HL-60 (cell line): Measurements from ENCODE around the gene GOLPH3L.
"Not testable (repeated sequence)": the region's sequence is repeated elsewhere in the genome, so short reads cannot be mapped to it uniquely, and the experiment has no call there.

Source experiments
- DNase-seq, 2 experiments: peaks; one replicate each; pipeline ENCODE4 v3.0.0-alpha.2; 2010 to 2020; ENCODE audit warnings: low read depth in 1 of 2, low spot score in 1 of 2
- H3K27ac ChIP-seq: fragments of 250-450 bp; sonication (Bioruptor Pico); replicated peaks from 2 replicates; pipeline ENCODE4 v1.5.1; 2020; ENCODE audit warnings: mild to moderate bottlenecking, moderate library complexity
- H3K27me3 ChIP-seq: fragments of 250-450 bp; sonication (Bioruptor Pico); 2 replicates; pipeline ENCODE4 v1.5.1; 2021; ENCODE audit warnings: mild to moderate bottlenecking, moderate library complexity; ENCODE audit not compliant: insufficient read depth, poor library complexity, severe bottlenecking
- H3K4me3 ChIP-seq: replicated peaks from 2 replicates; pipeline ENCODE4 v1.5.1; 2011; ENCODE audit warnings: mild to moderate bottlenecking, control low read depth, low read length; ENCODE audit not compliant: insufficient read depth
- CTCF ChIP-seq: IDR thresholded peaks from one replicate; pipeline ENCODE4 v1.5.1; 2011; ENCODE audit warnings: low read length, control low read depth, inconsistent platforms; ENCODE audit not compliant: insufficient read depth
- GABPA ChIP-seq: IDR thresholded peaks from 2 replicates; pipeline ENCODE4 v1.6.1; 2012; ENCODE audit warnings: low read depth
- POLR2AphosphoS5 ChIP-seq: IDR thresholded peaks from 2 replicates; pipeline ENCODE4 v1.6.1; 2012; ENCODE audit warnings: low read depth
- REST ChIP-seq: IDR thresholded peaks from 2 replicates; pipeline ENCODE4 v1.6.1; 2012; ENCODE audit warnings: low read depth; ENCODE audit not compliant: insufficient replicate concordance
- SPI1 ChIP-seq: IDR thresholded peaks from 2 replicates; pipeline ENCODE4 v1.6.1; 2012; ENCODE audit warnings: low read depth, mild to moderate bottlenecking, borderline replicate concordance

GOLPH3L gene

GRCh38 chr1:150609732-150610131 lies 87.2 kb downstream of the GOLPH3L start:
- H3K27ac ChIP-seq = peak overlapping the region; percentile 95
- TF ChIP-seq CTCF = no peak
- TF ChIP-seq GABPA = no peak
- no peak for TF ChIP-seq REST
- TF ChIP-seq POLR2AphosphoS5 = no peak
- no peak for TF ChIP-seq SPI1
- DNase-seq = no peak

DNA sequence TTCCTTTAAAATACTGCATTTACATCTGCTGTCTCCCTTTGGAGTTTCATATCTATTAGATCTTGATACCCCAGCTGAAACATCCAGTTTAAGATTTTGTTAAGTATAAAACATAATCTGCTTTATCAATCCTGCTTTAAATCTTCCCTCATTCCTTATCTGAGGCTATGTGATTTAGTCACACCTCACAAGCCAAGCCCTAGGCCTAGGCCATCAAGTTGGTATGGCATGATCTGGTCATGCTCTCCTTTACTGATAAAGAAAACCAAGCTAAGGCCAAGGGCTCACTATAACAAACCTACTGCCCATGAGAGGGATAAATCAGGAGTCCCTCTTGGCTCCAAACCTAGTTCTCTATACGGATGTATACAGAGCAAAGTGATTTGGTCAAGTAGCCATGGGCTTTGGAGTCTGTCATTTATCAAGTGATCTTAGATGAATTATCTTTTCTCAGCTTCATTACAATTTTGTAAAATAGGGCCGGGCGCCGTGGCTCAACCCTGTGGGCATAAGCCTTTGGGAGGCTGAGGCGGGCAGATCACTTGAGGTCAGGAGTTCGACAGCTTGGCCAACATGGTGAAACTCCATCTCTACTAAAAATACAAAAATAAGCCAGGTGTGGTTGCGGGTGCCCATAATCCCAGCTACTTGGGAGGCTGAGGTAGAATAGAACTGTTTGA lies 90.4 kb downstream of the GOLPH3L start:
- DNase-seq = no peak
- no peak overlapping the region for H3K27ac ChIP-seq
- no peak overlapping the region for H3K4me3 ChIP-seq
- TF ChIP-seq REST (no peak), CTCF (no peak), GABPA (no peak), POLR2AphosphoS5 (no peak), SPI1 (no peak)
- no peaks in the 10 kb centered on the region for H3K27me3 ChIP-seq

More at GRCh38 chr1:150609732-150610131, 87.2 kb downstream of the GOLPH3L start:
- no peak overlapping the region for H3K4me3 ChIP-seq
- no peaks in the 10 kb centered on the region for H3K27me3 ChIP-seq

DNA sequence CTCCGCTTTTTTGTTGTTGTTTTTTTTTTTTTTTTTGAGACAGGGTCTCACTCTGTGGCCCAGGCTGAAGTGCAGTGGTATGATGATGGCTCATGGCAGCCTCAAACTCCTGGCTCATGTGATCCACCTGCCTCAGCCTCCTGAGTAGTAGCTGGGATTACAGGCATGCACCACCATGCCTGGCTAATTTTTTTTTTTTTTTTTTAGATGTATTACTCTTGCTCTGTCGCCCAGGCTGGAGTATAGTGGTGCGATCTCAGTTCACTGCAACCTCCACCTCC lies 91.6 kb downstream of the GOLPH3L start:
- not testable (repeated sequence) for H3K27ac ChIP-seq

GRCh38 chr1:150604226-150604588 lies 92.7 kb downstream of the GOLPH3L start:
- no peaks in the 10 kb centered on the region for H3K27me3 ChIP-seq
- no peak overlapping the region for H3K4me3 ChIP-seq
- TF ChIP-seq GABPA (no peak), CTCF (no peak), SPI1 (no peak), REST (no peak)
- no peak for DNase-seq
- H3K27ac ChIP-seq = peak overlapping the region; percentile 36; the same call in 1 of the 2 replicates

More for the DNA sequence above, 91.6 kb downstream of the GOLPH3L start:
- not testable (repeated sequence) for H3K27me3 ChIP-seq, H3K4me3 ChIP-seq, DNase-seq
